ENCODE measurements around the gene VPS13C. TPM values are rescaled to one million over a fixed set of nuclear protein-coding genes. Genes with fewer than 3 reads are reported as not detected.

VPS13C gene
- total and polyA plus RNA-seq, 2 donors (not counting 1 experiment from before 2014, with no cell fraction given) = 40.0 to 236 TPM

DNA sequence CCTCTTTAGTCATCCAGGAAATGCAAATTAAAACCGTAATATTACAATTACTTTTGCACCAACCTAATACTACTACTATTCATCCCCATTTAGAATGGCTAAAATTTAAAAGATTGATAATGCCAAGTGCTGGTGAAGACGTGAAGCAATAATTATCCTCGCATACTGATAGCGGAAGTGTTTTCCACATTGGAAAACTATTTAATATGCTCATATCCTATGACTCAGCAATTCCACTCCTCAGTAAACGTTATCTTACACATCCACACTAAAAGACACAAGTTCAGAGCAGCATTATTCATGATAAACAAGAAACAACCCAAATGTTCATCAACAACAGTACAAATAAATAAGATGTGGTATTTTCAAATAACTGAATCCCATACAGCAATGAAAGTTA, 70.6 kb downstream of the VPS13C start:
- ATAC-seq (ENCODE audit: low read depth) (no peak), DNase-seq (no peak)
- Histone ChIP-seq H3K4me2 (replicated peaks; ENCODE audit: low read depth, low read length, poor library complexity, severe bottlenecking) (no peak overlapping the region), H3K27ac (ENCODE audit: low read length in 2 of 2) (no peak overlapping the region), H2AFZ (ENCODE audit: insufficient read depth, low read depth, low read length, poor library complexity, severe bottlenecking) (no peak overlapping the region), H3K4me1 (ENCODE audit: control insufficient read depth in 2 of 2, insufficient read depth in 2 of 2, low read length in 2 of 2) (no peaks in the 10 kb centered on the region), H4K20me1 (ENCODE audit: control insufficient read depth, insufficient read depth, low read length, poor library complexity, severe bottlenecking) (peaks cover 4% of the 10 kb centered on the region), H3K9ac (ENCODE audit: low read length) (no peak overlapping the region), H3K36me3 (replicated peaks in 1 of 2; ENCODE audit: control extremely low read depth in 1 of 2, control insufficient read depth in 1 of 2, extremely low read depth in 1 of 2, insufficient read depth in 2 of 2, low read length in 1 of 2) (peaks cover 8 to 38% of the 10 kb centered on the region in 2 experiments), H3K9me3 (ENCODE audit: control extremely low read depth in 1 of 3, control insufficient read depth in 2 of 3, insufficient read depth in 1 of 3, low read length in 2 of 3) (no peaks in the 10 kb centered on the region), H3K4me3 (ENCODE audit: control extremely low read depth in 1 of 5, extremely low read depth in 1 of 5, insufficient read depth in 1 of 5, low read depth in 2 of 5, low read length in 4 of 5) (no peak overlapping the region), H3K27me3 (replicated peaks in 1 of 4; ENCODE audit: control extremely low read depth in 1 of 4, control insufficient read depth in 3 of 4, insufficient read depth in 4 of 4, low read length in 3 of 4) (no peaks in the 10 kb centered on the region), H3K79me2 (ENCODE audit: control insufficient read depth, insufficient read depth, low read length) (no peaks in the 10 kb centered on the region)
- no peaks in the 10 kb centered on the region for H3K4me1 Mint-ChIP-seq
- H3K9me3 Mint-ChIP-seq (ENCODE audit: insufficient read depth) = peaks cover 6% of the 10 kb centered on the region
- no peaks in the 10 kb centered on the region for H3K27me3 Mint-ChIP-seq
- H3K4me3 Mint-ChIP-seq = no peak overlapping the region
- CTCF ChIA-PET = no interaction called here
- intact Hi-C loops (cut with micrococcal nuclease) = loop anchor here (5.0 kb wide), 1 partner anchor 83 kb away; no protein-coding TSS in a partner anchor
- POLR2A ChIA-PET = no interaction called here
- no peak for TF ChIP-seq EZH2 (IDR thresholded peaks at IDR 0.05; ENCODE audit: borderline replicate concordance, insufficient read depth, low read depth, low read length, poor library complexity, severe bottlenecking)
- no peak for TF ChIP-seq CTCF (IDR thresholded peaks at IDR 0.05)
- no peak overlapping the region for H3K27ac Mint-ChIP-seq
- no CpG with 5 or more reads among the region's 5 CpGs for WGBS (ENCODE audit: insufficient coverage)

DNA sequence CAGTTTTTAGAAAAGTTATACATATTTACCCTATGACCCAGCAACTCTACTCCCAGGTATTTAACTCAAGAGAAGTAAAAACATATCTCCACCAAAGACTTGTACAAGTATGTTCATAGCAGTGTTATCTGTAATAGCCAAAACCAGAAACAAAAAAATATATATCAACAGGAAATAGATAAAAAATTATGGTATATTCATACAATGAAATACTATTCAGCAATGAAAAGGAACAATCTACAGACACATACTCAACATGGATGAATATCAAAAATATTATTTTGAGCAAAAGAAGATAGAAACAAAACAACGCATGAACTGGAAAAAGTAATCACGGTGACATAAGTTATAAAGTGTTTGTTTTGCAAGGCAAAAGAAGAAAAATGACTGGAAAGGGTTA, 72.4 kb downstream of the VPS13C start:
- H3K36me3 ChIP-seq (replicated peaks in 1 of 2; ENCODE audit: control extremely low read depth in 1 of 2, control insufficient read depth in 1 of 2, extremely low read depth in 1 of 2, insufficient read depth in 2 of 2, low read length in 1 of 2) = peaks cover 14 to 44% of the 10 kb centered on the region in 2 experiments
- no peak for ATAC-seq (ENCODE audit: low read depth)
- peaks cover 10% of the 10 kb centered on the region for H4K20me1 ChIP-seq (ENCODE audit: control insufficient read depth, insufficient read depth, low read length, poor library complexity, severe bottlenecking)
- no peak overlapping the region for H3K4me3 ChIP-seq (ENCODE audit: control extremely low read depth in 1 of 5, extremely low read depth in 1 of 5, insufficient read depth in 1 of 5, low read depth in 2 of 5, low read length in 4 of 5)
- no peak overlapping the region for H3K4me3 Mint-ChIP-seq
- no peak overlapping the region for H2AFZ ChIP-seq (ENCODE audit: insufficient read depth, low read depth, low read length, poor library complexity, severe bottlenecking)
- H3K79me2 ChIP-seq (ENCODE audit: control insufficient read depth, insufficient read depth, low read length) = no peaks in the 10 kb centered on the region
- DNase-seq = no peak
- intact Hi-C loops (cut with micrococcal nuclease) = no loop called here
- no peaks in the 10 kb centered on the region for H3K4me1 ChIP-seq (ENCODE audit: control insufficient read depth in 2 of 2, insufficient read depth in 2 of 2, low read length in 2 of 2)
- H3K27ac Mint-ChIP-seq = no peak overlapping the region
- H3K27me3 ChIP-seq (replicated peaks in 1 of 4; ENCODE audit: control extremely low read depth in 1 of 4, control insufficient read depth in 3 of 4, insufficient read depth in 4 of 4, low read length in 3 of 4) = no peaks in the 10 kb centered on the region
- no peaks in the 10 kb centered on the region for H3K27me3 Mint-ChIP-seq
- ChIA-PET CTCF (no interaction called here), POLR2A (no interaction called here)
- H3K9ac ChIP-seq (ENCODE audit: low read length) = no peak overlapping the region
- no peak overlapping the region for H3K27ac ChIP-seq (ENCODE audit: low read length in 2 of 2)
- H3K4me1 Mint-ChIP-seq = no peaks in the 10 kb centered on the region
- no peaks in the 10 kb centered on the region for H3K9me3 ChIP-seq (ENCODE audit: control extremely low read depth in 1 of 3, control insufficient read depth in 2 of 3, insufficient read depth in 1 of 3, low read length in 2 of 3)
- WGBS (ENCODE audit: insufficient coverage) = no CpG with 5 or more reads among the region's 2 CpGs
- H3K4me2 ChIP-seq (replicated peaks; ENCODE audit: low read depth, low read length, poor library complexity, severe bottlenecking) = no peak overlapping the region
- H3K9me3 Mint-ChIP-seq (ENCODE audit: insufficient read depth) = peaks cover 6% of the 10 kb centered on the region
- TF ChIP-seq CTCF (IDR thresholded peaks at IDR 0.05) (no peak), EZH2 (IDR thresholded peaks at IDR 0.05; ENCODE audit: borderline replicate concordance, insufficient read depth, low read depth, low read length, poor library complexity, severe bottlenecking) (no peak)
